RWPE2 (cell line): ENCODE measurements around the gene PTPRM.

Experiments used
- ATAC-seq: fragments of 200-7000 bp; cut with Tn5 transposase; 3 replicates; pipeline ENCODE4 v1.9.1; 2021; ENCODE audit warnings: low read depth
- DNase-seq: peaks from one replicate; pipeline ENCODE4 v3.0.0-alpha.2; 2020; ENCODE audit warnings: low spot score
- H3K27ac ChIP-seq: fragments of 450-650 bp; 2 replicates; pipeline ENCODE4 v1.5.1; 2017; ENCODE audit warnings: mild to moderate bottlenecking; ENCODE audit not compliant: poor library complexity, severe bottlenecking
- H3K27me3 ChIP-seq: fragments of 250-450 bp; sonication (Bioruptor Pico); 2 replicates; pipeline ENCODE4 v1.5.1; 2021; ENCODE audit warnings: mild to moderate bottlenecking, moderate library complexity; ENCODE audit not compliant: insufficient read depth, poor library complexity, severe bottlenecking
- H3K36me3 ChIP-seq: fragments of 250-450 bp; sonication (Bioruptor Pico); 2 replicates; pipeline ENCODE4 v1.5.1; 2020; ENCODE audit warnings: low read depth, mild to moderate bottlenecking, moderate library complexity
- H3K4me1 ChIP-seq: fragments of 250-450 bp; sonication (Bioruptor Pico); 2 replicates; pipeline ENCODE4 v1.5.1; 2021; ENCODE audit warnings: mild to moderate bottlenecking, moderate library complexity; ENCODE audit not compliant: insufficient read depth, poor library complexity, severe bottlenecking
- H3K4me3 ChIP-seq: fragments of 250-450 bp; sonication (Bioruptor Pico); 2 replicates; pipeline ENCODE4 v1.5.1; 2021; ENCODE audit warnings: mild to moderate bottlenecking, moderate library complexity; ENCODE audit not compliant: severe bottlenecking
- H3K9me3 ChIP-seq: fragments of 250-450 bp; sonication (Bioruptor Pico); 2 replicates; pipeline ENCODE4 v1.5.1; 2021; ENCODE audit warnings: mild to moderate bottlenecking, moderate library complexity; ENCODE audit not compliant: severe bottlenecking
- CTCF ChIP-seq: fragments of 450-650 bp; IDR thresholded peaks from one replicate; pipeline ENCODE4 v1.5.1; 2017; ENCODE audit warnings: mild to moderate bottlenecking, moderate library complexity; ENCODE audit not compliant: poor library complexity, severe bottlenecking

The PTPRM gene

DNA sequence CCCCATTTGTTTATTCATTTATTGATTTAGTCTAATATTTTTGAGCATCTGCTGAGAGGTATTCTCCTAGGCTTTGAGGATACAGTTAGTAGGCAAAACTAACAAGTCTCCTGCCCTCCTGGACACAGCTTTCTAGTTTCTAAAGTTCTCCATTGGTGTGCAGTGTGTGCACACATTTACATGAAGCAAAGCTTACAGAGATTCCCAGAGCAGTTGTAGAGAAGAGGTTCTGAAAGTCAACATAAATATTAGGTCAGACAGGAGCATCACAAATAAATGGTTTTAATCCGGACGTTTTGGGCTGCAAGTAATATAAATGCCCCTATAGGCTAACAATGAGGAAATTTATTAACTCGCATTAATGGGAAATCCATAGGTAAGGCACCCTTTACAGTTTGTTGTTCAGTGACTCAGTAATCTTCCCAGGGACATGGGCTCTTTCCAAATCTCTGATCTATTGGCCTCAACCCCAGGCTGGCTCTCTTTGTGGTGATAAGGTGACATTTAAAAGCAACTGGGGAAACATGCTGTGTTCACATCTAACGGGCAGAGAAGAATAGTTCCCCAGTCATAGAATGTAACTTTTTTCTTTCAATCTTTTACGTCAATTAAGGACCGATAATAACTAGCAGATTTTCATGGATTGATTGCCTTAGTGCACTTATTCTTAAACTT lies 407.2 kb downstream of the PTPRM start:
- H3K9me3 ChIP-seq: no peaks in the 10 kb centered on the region
- no peak for ATAC-seq
- H3K27ac ChIP-seq: no peak overlapping the region
- no peaks in the 10 kb centered on the region for H3K4me1 ChIP-seq
- no peak for DNase-seq
- no peak for TF ChIP-seq CTCF
- no peaks in the 10 kb centered on the region for H3K27me3 ChIP-seq
- no peaks in the 10 kb centered on the region for H3K36me3 ChIP-seq
- no peak overlapping the region for H3K4me3 ChIP-seq

- H3K36me3 ChIP-seq: no peaks in the 10 kb centered on the region
- H3K4me1 ChIP-seq: no peaks in the 10 kb centered on the region
- DNase-seq (no peak), ATAC-seq (no peak)
- H3K27me3 ChIP-seq: no peaks in the 10 kb centered on the region
- no peak for TF ChIP-seq CTCF
- no peaks in the 10 kb centered on the region for H3K9me3 ChIP-seq
- no peak overlapping the region for H3K27ac ChIP-seq
- no peak overlapping the region for H3K4me3 ChIP-seq
Observed at GRCh38 chr18:7977897-7978296, 410.8 kb downstream of the PTPRM start.

- no peak overlapping the region for H3K27ac ChIP-seq
- H3K36me3 ChIP-seq: no peaks in the 10 kb centered on the region
- DNase-seq: no peak
- H3K27me3 ChIP-seq: no peaks in the 10 kb centered on the region
- no peak for TF ChIP-seq CTCF
- no peaks in the 10 kb centered on the region for H3K9me3 ChIP-seq
- no peaks in the 10 kb centered on the region for H3K4me1 ChIP-seq
- ATAC-seq: no peak
- H3K4me3 ChIP-seq: no peak overlapping the region
Observed at GRCh38 chr18:7978834-7979233, 411.7 kb downstream of the PTPRM start.

- Histone ChIP-seq H3K27ac (no peak overlapping the region), H3K27me3 (no peaks in the 10 kb centered on the region), H3K4me1 (no peaks in the 10 kb centered on the region), H3K36me3 (no peaks in the 10 kb centered on the region), H3K4me3 (no peak overlapping the region), H3K9me3 (no peaks in the 10 kb centered on the region)
- DNase-seq: no peak
- TF ChIP-seq CTCF: no peak
- ATAC-seq: no peak
Observed at GRCh38 chr18:7979714-7980113, 412.6 kb downstream of the PTPRM start.

- no peaks in the 10 kb centered on the region for H3K9me3 ChIP-seq
Observed at GRCh38 chr18:7980136-7980535, 413.0 kb downstream of the PTPRM start.

More at GRCh38 chr18:7980136-7980535, 413.0 kb downstream of the PTPRM start:
- DNase-seq (no peak), ATAC-seq (no peak)
- no peaks in the 10 kb centered on the region for H3K36me3 ChIP-seq
- no peaks in the 10 kb centered on the region for H3K4me1 ChIP-seq
- H3K27ac ChIP-seq: no peak overlapping the region
- H3K27me3 ChIP-seq: no peaks in the 10 kb centered on the region
- no peak for TF ChIP-seq CTCF
- no peak overlapping the region for H3K4me3 ChIP-seq
